SK-N-SH (cell line): ENCODE data around the gene APBB3. TPM values are rescaled to one million over a fixed set of nuclear protein-coding genes. Genes with fewer than 3 reads are reported as not detected.
A peak's percentile ranks its signal among the peaks of the same experiment; 100 is the strongest.

Source experiments
- CTCF ChIA-PET: fragments of 300-600, 350-600 bp; formaldehyde crosslinking; extraction: SDS; loops from one replicate; lab custom pipeline; 2021; lab: Yijun Ruan, JAX
- POLR2A ChIA-PET: fragments of 350-600 bp; sonication (Branson Sonifier 250); formaldehyde crosslinking; extraction: SDS; loops from one replicate; lab custom pipeline; 2020; ENCODE audit warnings: antibody characterized with exemption, inconsistent platforms; lab: Yijun Ruan, JAX
- DNase-seq: peaks from one replicate; pipeline ENCODE4 v3.0.0; 2012
- H2AFZ ChIP-seq: fragments of 200-600 bp; sonication (generic); 2 replicates; pipeline ENCODE4 v1.8.1; 2016; ENCODE audit warnings: antibody characterized with exemption, mild to moderate bottlenecking, low read depth
- H3F3A ChIP-seq: fragments of 200-600 bp; sonication (generic); replicated peaks from 2 replicates; pipeline ENCODE3; 2016; ENCODE audit warnings: antibody characterized with exemption, mild to moderate bottlenecking; ENCODE audit not compliant: insufficient read depth
- H3K27ac ChIP-seq, 2 experiments: fragments of 200-500 bp in 1 of 2; fragments of 200-600 bp in 1 of 2; sonication (Bioruptor generic) in 1 of 2; sonication (generic), shearing (Covaris generic) in 1 of 2; 2 replicates each; pipeline versions ENCODE4 v1.5.1 to v1.6.1; 2014 to 2016; ENCODE audit warnings: low read depth in 2 of 2, inconsistent platforms in 1 of 2, low read length in 1 of 2, mild to moderate bottlenecking in 1 of 2, mixed read lengths in 1 of 2
- H3K27me3 ChIP-seq: fragments of 200-600 bp; sonication (generic), shearing (Covaris generic); 2 replicates; pipeline ENCODE4 v1.6.1; 2016; ENCODE audit warnings: mixed run types; ENCODE audit not compliant: insufficient read depth
- H3K36me3 ChIP-seq, 2 experiments: fragments of 200-500 bp in 1 of 2; fragments of 200-600 bp in 1 of 2; sonication (Bioruptor generic) in 1 of 2; sonication (generic) in 1 of 2; replicated peaks in 1 of 2; 2 replicates each; pipeline versions ENCODE3 to v1.5.1; 2014 to 2016; ENCODE audit warnings: low read length in 1 of 2, mild to moderate bottlenecking in 1 of 2; ENCODE audit not compliant: insufficient read depth in 2 of 2, control insufficient read depth in 1 of 2
- H3K4me1 ChIP-seq, 2 experiments: fragments of 200-500 bp in 1 of 2; fragments of 200-600 bp in 1 of 2; sonication (Bioruptor generic) in 1 of 2; sonication (generic), shearing (Covaris generic) in 1 of 2; 2 replicates each; pipeline versions ENCODE4 v1.5.1 to v1.6.1; 2014 to 2016; ENCODE audit warnings: low read depth in 1 of 2, low read length in 1 of 2, mixed run types in 1 of 2; ENCODE audit not compliant: insufficient read depth in 2 of 2, control insufficient read depth in 1 of 2
- H3K4me2 ChIP-seq: fragments of 200-600 bp; sonication (generic), shearing (Covaris generic); 2 replicates; pipeline ENCODE4 v1.6.1; 2017; ENCODE audit warnings: mixed run types
- H3K4me3 ChIP-seq, 2 experiments: fragments of 200-500 bp in 1 of 2; fragments of 200-600 bp in 1 of 2; sonication (Bioruptor generic) in 1 of 2; sonication (generic), shearing (Covaris generic) in 1 of 2; 2 replicates each; pipeline versions ENCODE4 v1.5.1 to v1.8.1; 2014 to 2016; ENCODE audit warnings: low read depth in 2 of 2, inconsistent platforms in 1 of 2, low read length in 1 of 2, mild to moderate bottlenecking in 1 of 2, mixed read lengths in 1 of 2, moderate library complexity in 1 of 2
- H3K79me2 ChIP-seq: fragments of 200-600 bp; sonication (generic); 2 replicates; pipeline ENCODE4 v1.8.1; 2017; ENCODE audit warnings: mild to moderate bottlenecking; ENCODE audit not compliant: insufficient read depth
- H3K9ac ChIP-seq: fragments of 200-600 bp; sonication (generic); 2 replicates; pipeline ENCODE4 v1.6.1; 2017; ENCODE audit warnings: mixed run types
- H3K9me2 ChIP-seq: fragments of 200-600 bp; sonication (generic); 2 replicates; pipeline ENCODE4 v1.6.1; 2017; ENCODE audit warnings: mixed run types
- H3K9me3 ChIP-seq: fragments of 200-600 bp; sonication (generic); 2 replicates; pipeline ENCODE4 v1.6.1; 2017; ENCODE audit warnings: mixed run types, mild to moderate bottlenecking, moderate library complexity
- H4K20me1 ChIP-seq: fragments of 200-600 bp; sonication (generic); 2 replicates; pipeline ENCODE4 v1.6.1; 2017; ENCODE audit warnings: mild to moderate bottlenecking, mixed run types; ENCODE audit not compliant: insufficient read depth
- EP300 ChIP-seq, 2 experiments: IDR thresholded peaks; 2 replicates each; pipeline versions ENCODE4 v1.4.0 to v1.6.1; 2012; ENCODE audit warnings: borderline replicate concordance in 1 of 2, low read depth in 1 of 2, low read length in 1 of 2
- FOXM1 ChIP-seq: IDR thresholded peaks from 2 replicates; pipeline ENCODE4 v1.4.0; 2012; ENCODE audit warnings: low read depth, mild to moderate bottlenecking
- GATA2 ChIP-seq: sonication (generic); formaldehyde crosslinking; IDR thresholded peaks from 2 replicates; pipeline ENCODE4 v1.5.0; 2020; ENCODE audit warnings: mild to moderate bottlenecking, missing genetic modification reagents
- IRF3 ChIP-seq: fragments of 150-350 bp; IDR thresholded peaks from 2 replicates; pipeline ENCODE4 v1.6.1; 2016; ENCODE audit warnings: mild to moderate bottlenecking, low read depth, low read length
- JUND ChIP-seq: IDR thresholded peaks from 2 replicates; pipeline ENCODE4 v1.4.0; 2012
- MEF2A ChIP-seq: IDR thresholded peaks from 2 replicates; pipeline ENCODE4 v1.4.0; 2012; ENCODE audit warnings: low read depth, borderline replicate concordance
- MXI1 ChIP-seq: IDR thresholded peaks from 2 replicates; pipeline ENCODE4 v1.6.1; 2012; ENCODE audit warnings: mild to moderate bottlenecking, low read depth, low read length, improper control_type of control experiment
- NRF1 ChIP-seq: IDR thresholded peaks from 2 replicates; pipeline ENCODE4 v1.6.1; 2012; ENCODE audit warnings: low read depth, mild to moderate bottlenecking, low read length
- PBX3 ChIP-seq: IDR thresholded peaks from 2 replicates; pipeline ENCODE4; 2012
- POLR2AphosphoS5 ChIP-seq: IDR thresholded peaks from 2 replicates; pipeline ENCODE4 v1.6.1; 2012; ENCODE audit warnings: low read depth, low read length
- RAD21 ChIP-seq: IDR thresholded peaks from 2 replicates; pipeline ENCODE4 v1.6.1; 2012; ENCODE audit warnings: mild to moderate bottlenecking, low read length
- RCOR1 ChIP-seq: fragments of 150-350 bp; IDR thresholded peaks from 2 replicates; pipeline ENCODE4 v1.6.1; 2017; ENCODE audit warnings: antibody characterized with exemption, low read length
- SMC3 ChIP-seq: IDR thresholded peaks from 2 replicates; pipeline ENCODE4 v1.6.1; 2012; ENCODE audit warnings: low read depth, low read length, improper control_type of control experiment
- TAF1 ChIP-seq: IDR thresholded peaks from 2 replicates; pipeline ENCODE4 v1.6.1; 2012; ENCODE audit warnings: low read depth, mild to moderate bottlenecking, low read length, moderate library complexity, borderline replicate concordance
- TEAD4 ChIP-seq: IDR thresholded peaks from 2 replicates; pipeline ENCODE4 v1.4.0; 2012; ENCODE audit warnings: mild to moderate bottlenecking, borderline replicate concordance; ENCODE audit not compliant: insufficient read depth
- USF1 ChIP-seq: IDR thresholded peaks from 2 replicates; pipeline ENCODE4 v1.4.0; 2012; ENCODE audit warnings: low read depth, borderline replicate concordance
- YY1 ChIP-seq: IDR thresholded peaks from 2 replicates; pipeline ENCODE4 v1.4.0; 2012; ENCODE audit warnings: low read depth, mild to moderate bottlenecking
- WGBS: methylation state at CpG from one replicate; pipeline ENCODE4 v1.1.6; 2017; ENCODE audit warnings: low lambda C conversion rate; 5-methylcytosine and 5-hydroxymethylcytosine counted together
- polyA plus RNA-seq, 3 experiments: library from polyadenylated mRNA; depleted of rRNA; stranded (reverse); fragments of >200 nt; gene quantifications; 2 replicates each; pipeline ENCODE4 v1.2.3, GENCODE V29; 2012
- TF ChIP-seq, protein P1 (sequence below): fragments of 150-350 bp; IDR thresholded peaks from 2 replicates; pipeline ENCODE4 v1.6.1; 2017; ENCODE audit warnings: antibody characterized with exemption, low read length, low read depth, borderline replicate concordance

APBB3 gene
- polyA plus RNA-seq, 1 of the 3 experiments (the other 2 are of a cell fraction), result 36.0 TPM

GRCh38 chr5:140563596-140563995 lies 802 bp downstream of the APBB3 start:
- Histone ChIP-seq H3K9me2 (no peaks in the 10 kb centered on the region), H3K9me3 (no peaks in the 10 kb centered on the region), H3K27ac (peak overlapping the region; percentile 90 to 94), H3K4me3 (peak overlapping the region; percentile 85 to 97), H3K4me2 (peak overlapping the region; percentile 77), H3K9ac (peak overlapping the region; percentile 80), H3K27me3 (no peaks in the 10 kb centered on the region), H2AFZ (peak overlapping the region; percentile 78), H3F3A (peaks cover under 1% of the 10 kb centered on the region), H3K79me2 (peaks cover 28% of the 10 kb centered on the region), H4K20me1 (no peaks in the 10 kb centered on the region), H3K36me3 (peaks cover 8 to 39% of the 10 kb centered on the region in 2 experiments), H3K4me1 (peaks cover 3 to 20% of the 10 kb centered on the region in 2 experiments; a peak in 1 of 4 replicates)
- POLR2A ChIA-PET, result interaction anchor here (1.0 to 1.9 kb wide), 4 partner anchors 15 to 163 kb away, joined by 3 to 8 read pairs (median 4); partner anchors contain the start of genes EIF4EBP3, IK and NDUFA2
- TF ChIP-seq RCOR1, result no peak
- no peak for TF ChIP-seq FOXM1
- TF ChIP-seq POLR2AphosphoS5, result no peak
- no peak for TF ChIP-seq IRF3
- TF ChIP-seq MEF2A, result no peak
- no peak for TF ChIP-seq EP300 (IDR thresholded peaks at IDR 0.05; ENCODE audit: borderline replicate concordance in 1 of 2, low read depth in 1 of 2, low read length in 1 of 2)
- TF ChIP-seq TEAD4, result no peak
- no peak for TF ChIP-seq YY1
- TF ChIP-seq GATA2 (CRISPR knock-in tag), result no peak
- no peak for TF ChIP-seq NRF1
- TF ChIP-seq MXI1, result no peak
- no peak for TF ChIP-seq PBX3
- TF ChIP-seq, protein P1, sequence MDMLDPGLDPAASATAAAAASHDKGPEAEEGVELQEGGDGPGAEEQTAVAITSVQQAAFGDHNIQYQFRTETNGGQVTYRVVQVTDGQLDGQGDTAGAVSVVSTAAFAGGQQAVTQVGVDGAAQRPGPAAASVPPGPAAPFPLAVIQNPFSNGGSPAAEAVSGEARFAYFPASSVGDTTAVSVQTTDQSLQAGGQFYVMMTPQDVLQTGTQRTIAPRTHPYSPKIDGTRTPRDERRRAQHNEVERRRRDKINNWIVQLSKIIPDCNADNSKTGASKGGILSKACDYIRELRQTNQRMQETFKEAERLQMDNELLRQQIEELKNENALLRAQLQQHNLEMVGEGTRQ, result no peak
- no peak for TF ChIP-seq USF1
- TF ChIP-seq SMC3, result no peak
- TF ChIP-seq TAF1, result no peak
- TF ChIP-seq RAD21, result no peak
- no peak for TF ChIP-seq JUND
- CTCF ChIA-PET, result interaction anchor here (1.0 kb wide), 1 partner anchor 200 kb away, joined by 3 read pairs; no protein-coding TSS in a partner anchor
- peak; percentile 37 for DNase-seq
- 48% methylated on average over 6 of the region's 8 CpGs for whole genome bisulfite sequencing
